ENCODE data around the gene GRK5. TPM values are rescaled to one million over a fixed set of nuclear protein-coding genes. Genes with fewer than 3 reads are reported as not detected.
"Not testable (repeated sequence)": the region's sequence is repeated elsewhere in the genome, so short reads cannot be mapped to it uniquely, and the experiment has no call there.

The GRK5 gene
- total and polyA plus RNA-seq, 9 donors = 18.1 to 29.2 (median 23.8) TPM

- DNase-seq = peak; percentile 50
Measured at GRCh38 chr10:119233821-119234220, 26.4 kb downstream of the GRK5 start.

DNA sequence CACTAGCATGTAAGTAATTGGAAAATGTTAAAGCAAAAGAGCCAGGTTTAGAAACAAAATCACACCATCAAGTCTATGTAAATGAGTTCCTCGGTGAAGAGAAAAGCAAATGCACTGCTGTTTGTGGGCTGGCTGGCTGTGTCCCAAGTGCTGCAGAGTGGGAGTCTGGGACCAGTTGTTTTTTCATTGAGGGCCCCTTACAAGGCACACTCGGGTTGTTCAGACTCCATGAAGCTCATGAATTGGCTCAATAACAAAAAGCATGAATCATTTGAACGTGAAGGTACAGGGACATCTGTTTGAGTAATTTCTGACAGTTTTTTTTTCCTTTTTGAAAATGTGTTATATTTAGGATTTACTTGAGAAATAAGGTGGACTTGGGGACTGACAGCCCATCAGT, 28.0 kb downstream of the GRK5 start:
- peaks cover 42% of the 10 kb centered on the region for H3K4me1 ChIP-seq (ENCODE audit: control insufficient read depth, insufficient read depth, low read length)
- H3K27me3 ChIP-seq (ENCODE audit: control insufficient read depth, insufficient read depth, low read length) = no peaks in the 10 kb centered on the region
- no peak overlapping the region for H3K4me3 ChIP-seq (ENCODE audit: low read length)
- peak; percentile 75 for DNase-seq
- WGBS (ENCODE audit: insufficient coverage) = 7% methylated on average over 3 of the region's 3 CpGs
- peak overlapping the region; percentile 47 for H3K27ac ChIP-seq (ENCODE audit: low read length)
- no peaks in the 10 kb centered on the region for H3K9me3 ChIP-seq (replicated peaks; ENCODE audit: control insufficient read depth, low read depth, low read length)
- H3K36me3 ChIP-seq (ENCODE audit: control insufficient read depth, insufficient read depth, low read length) = no peaks in the 10 kb centered on the region

More at GRCh38 chr10:119233821-119234220, 26.4 kb downstream of the GRK5 start:
- Histone ChIP-seq H3K9me3 (replicated peaks; ENCODE audit: control insufficient read depth, low read depth, low read length) (no peaks in the 10 kb centered on the region), H3K4me3 (ENCODE audit: low read length) (no peak overlapping the region), H3K36me3 (ENCODE audit: control insufficient read depth, insufficient read depth, low read length) (no peaks in the 10 kb centered on the region), H3K4me1 (ENCODE audit: control insufficient read depth, insufficient read depth, low read length) (peaks cover 42% of the 10 kb centered on the region), H3K27me3 (ENCODE audit: control insufficient read depth, insufficient read depth, low read length) (no peaks in the 10 kb centered on the region), H3K27ac (ENCODE audit: low read length) (peak overlapping the region; percentile 10)
- WGBS (ENCODE audit: insufficient coverage) = no CpG with 5 or more reads among the region's 3 CpGs

- Histone ChIP-seq H3K36me3 (ENCODE audit: control insufficient read depth, insufficient read depth, low read length) (no peaks in the 10 kb centered on the region), H3K27ac (ENCODE audit: low read length) (peak overlapping the region; percentile 75), H3K9me3 (replicated peaks; ENCODE audit: control insufficient read depth, low read depth, low read length) (no peaks in the 10 kb centered on the region), H3K4me3 (ENCODE audit: low read length) (no peak overlapping the region), H3K4me1 (ENCODE audit: control insufficient read depth, insufficient read depth, low read length) (peaks cover 42% of the 10 kb centered on the region), H3K27me3 (ENCODE audit: control insufficient read depth, insufficient read depth, low read length) (no peaks in the 10 kb centered on the region)
- WGBS (ENCODE audit: insufficient coverage) = 48% methylated on average over 5 of the region's 8 CpGs
- DNase-seq = peak; percentile 58
Measured at GRCh38 chr10:119237722-119238436, 30.5 kb downstream of the GRK5 start.

DNA sequence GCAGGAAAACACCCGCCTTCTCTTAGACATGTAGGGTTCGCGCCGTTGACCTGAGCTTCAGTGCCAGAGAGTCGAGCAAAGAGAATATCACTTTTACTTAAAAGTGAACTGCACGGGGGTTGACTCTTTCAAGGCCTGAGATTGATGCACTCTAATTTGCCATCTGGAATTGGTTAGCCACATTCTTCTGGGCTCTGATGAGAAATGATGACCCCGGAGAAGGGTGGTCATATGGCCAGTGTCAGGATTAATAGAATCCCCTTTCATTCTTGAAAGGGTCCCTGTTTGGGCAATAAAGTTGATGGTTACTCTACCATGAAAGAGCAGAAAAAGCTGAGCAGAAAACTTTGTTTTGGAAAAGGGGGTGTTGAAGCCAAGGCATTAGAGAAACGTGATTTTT, 31.2 kb downstream of the GRK5 start:
- peak overlapping the region; percentile 75 for H3K27ac ChIP-seq (ENCODE audit: low read length)
- H3K9me3 ChIP-seq (replicated peaks; ENCODE audit: control insufficient read depth, low read depth, low read length) = no peaks in the 10 kb centered on the region
- 19% methylated on average over 5 of the region's 8 CpGs for WGBS (ENCODE audit: insufficient coverage)
- no peaks in the 10 kb centered on the region for H3K36me3 ChIP-seq (ENCODE audit: control insufficient read depth, insufficient read depth, low read length)
- H3K4me3 ChIP-seq (ENCODE audit: low read length) = no peak overlapping the region
- peaks cover 36% of the 10 kb centered on the region for H3K4me1 ChIP-seq (ENCODE audit: control insufficient read depth, insufficient read depth, low read length)
- no peaks in the 10 kb centered on the region for H3K27me3 ChIP-seq (ENCODE audit: control insufficient read depth, insufficient read depth, low read length)
- no peak for DNase-seq

GRCh38 chr10:119239015-119239414, 31.6 kb downstream of the GRK5 start:
- not testable (repeated sequence) for H3K27ac ChIP-seq (ENCODE audit: low read length); DNase-seq; H3K27me3 ChIP-seq (ENCODE audit: control insufficient read depth, insufficient read depth, low read length); H3K4me3 ChIP-seq (ENCODE audit: low read length); H3K36me3 ChIP-seq (ENCODE audit: control insufficient read depth, insufficient read depth, low read length); H3K9me3 ChIP-seq (replicated peaks; ENCODE audit: control insufficient read depth, low read depth, low read length)
- WGBS (ENCODE audit: insufficient coverage) = no CpG with 5 or more reads among the region's 6 CpGs
- H3K4me1 ChIP-seq (ENCODE audit: control insufficient read depth, insufficient read depth, low read length) = peaks cover 33% of the 10 kb centered on the region

DNA sequence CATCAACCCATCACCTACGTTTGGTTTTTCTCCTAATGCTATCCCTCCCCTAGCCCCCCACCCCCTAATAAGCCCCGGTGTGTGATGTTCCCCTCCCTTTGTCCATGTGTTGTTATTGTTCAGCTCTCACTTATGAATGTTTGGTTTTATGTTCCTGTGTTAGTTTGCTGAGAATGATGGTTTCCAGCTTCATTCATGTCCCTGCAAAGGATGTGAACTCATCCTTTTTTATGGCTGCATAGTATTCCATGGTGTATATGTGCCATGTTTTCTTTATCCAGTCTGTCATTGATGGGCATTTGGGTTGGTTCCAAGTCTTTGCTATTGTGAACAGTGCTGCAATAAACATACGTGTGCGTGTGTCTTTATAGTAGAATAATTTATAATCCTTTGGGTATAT, 32.3 kb downstream of the GRK5 start:
- not testable (repeated sequence) for H3K9me3 ChIP-seq (replicated peaks; ENCODE audit: control insufficient read depth, low read depth, low read length); H3K27me3 ChIP-seq (ENCODE audit: control insufficient read depth, insufficient read depth, low read length); DNase-seq; H3K36me3 ChIP-seq (ENCODE audit: control insufficient read depth, insufficient read depth, low read length); H3K4me3 ChIP-seq (ENCODE audit: low read length); H3K27ac ChIP-seq (ENCODE audit: low read length)
- H3K4me1 ChIP-seq (ENCODE audit: control insufficient read depth, insufficient read depth, low read length) = peaks cover 32% of the 10 kb centered on the region
- no CpG with 5 or more reads among the region's 4 CpGs for WGBS (ENCODE audit: insufficient coverage)

DNA sequence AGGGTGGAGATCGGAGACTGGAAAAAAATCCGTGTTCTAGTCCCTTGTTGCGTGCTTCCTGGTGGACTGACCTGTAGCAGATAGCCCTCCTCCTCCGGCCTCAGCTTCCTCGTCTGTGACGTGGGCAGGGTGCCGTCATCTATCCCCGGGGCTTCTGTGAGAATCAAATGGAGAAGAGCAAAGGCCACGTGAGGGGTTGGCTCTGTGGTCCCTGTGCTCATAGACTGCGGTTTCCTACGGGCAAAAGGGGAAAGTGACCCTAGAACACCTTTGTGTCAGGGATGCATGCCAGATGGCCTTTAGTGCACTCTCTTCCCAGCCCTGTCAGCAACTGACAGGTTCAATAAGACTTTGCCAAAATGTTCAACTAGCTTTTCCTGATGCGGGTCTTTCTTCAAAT, 33.7 kb downstream of the GRK5 start:
- H3K4me1 ChIP-seq (ENCODE audit: control insufficient read depth, insufficient read depth, low read length) = peaks cover 19% of the 10 kb centered on the region
- H3K4me3 ChIP-seq (ENCODE audit: low read length) = no peak overlapping the region
- no peaks in the 10 kb centered on the region for H3K36me3 ChIP-seq (ENCODE audit: control insufficient read depth, insufficient read depth, low read length)
- no peak overlapping the region for H3K27ac ChIP-seq (ENCODE audit: low read length)
- no peak for DNase-seq
- WGBS (ENCODE audit: insufficient coverage) = 73% methylated on average over 11 of the region's 12 CpGs
- no peaks in the 10 kb centered on the region for H3K9me3 ChIP-seq (replicated peaks; ENCODE audit: control insufficient read depth, low read depth, low read length)
- no peaks in the 10 kb centered on the region for H3K27me3 ChIP-seq (ENCODE audit: control insufficient read depth, insufficient read depth, low read length)

GRCh38 chr10:119242186-119242585, 34.8 kb downstream of the GRK5 start:
- Histone ChIP-seq H3K27me3 (ENCODE audit: control insufficient read depth, insufficient read depth, low read length) (no peaks in the 10 kb centered on the region), H3K9me3 (replicated peaks; ENCODE audit: control insufficient read depth, low read depth, low read length) (no peaks in the 10 kb centered on the region), H3K27ac (ENCODE audit: low read length) (no peak overlapping the region), H3K36me3 (ENCODE audit: control insufficient read depth, insufficient read depth, low read length) (no peaks in the 10 kb centered on the region), H3K4me3 (ENCODE audit: low read length) (no peak overlapping the region), H3K4me1 (ENCODE audit: control insufficient read depth, insufficient read depth, low read length) (peaks cover 22% of the 10 kb centered on the region)
- DNase-seq = no peak
- WGBS (ENCODE audit: insufficient coverage) = 67% methylated on average over 5 of the region's 7 CpGs

- no peak overlapping the region for H3K4me3 ChIP-seq (ENCODE audit: low read length)
- peaks cover 13% of the 10 kb centered on the region for H3K4me1 ChIP-seq (ENCODE audit: control insufficient read depth, insufficient read depth, low read length)
- no peaks in the 10 kb centered on the region for H3K36me3 ChIP-seq (ENCODE audit: control insufficient read depth, insufficient read depth, low read length)
- no peak for DNase-seq
- H3K27ac ChIP-seq (ENCODE audit: low read length) = no peak overlapping the region
- WGBS (ENCODE audit: insufficient coverage) = 80% methylated on average over 1 of the region's 2 CpGs
- no peaks in the 10 kb centered on the region for H3K27me3 ChIP-seq (ENCODE audit: control insufficient read depth, insufficient read depth, low read length)
- no peaks in the 10 kb centered on the region for H3K9me3 ChIP-seq (replicated peaks; ENCODE audit: control insufficient read depth, low read depth, low read length)
Measured at GRCh38 chr10:119243488-119243887, 36.1 kb downstream of the GRK5 start.

DNA sequence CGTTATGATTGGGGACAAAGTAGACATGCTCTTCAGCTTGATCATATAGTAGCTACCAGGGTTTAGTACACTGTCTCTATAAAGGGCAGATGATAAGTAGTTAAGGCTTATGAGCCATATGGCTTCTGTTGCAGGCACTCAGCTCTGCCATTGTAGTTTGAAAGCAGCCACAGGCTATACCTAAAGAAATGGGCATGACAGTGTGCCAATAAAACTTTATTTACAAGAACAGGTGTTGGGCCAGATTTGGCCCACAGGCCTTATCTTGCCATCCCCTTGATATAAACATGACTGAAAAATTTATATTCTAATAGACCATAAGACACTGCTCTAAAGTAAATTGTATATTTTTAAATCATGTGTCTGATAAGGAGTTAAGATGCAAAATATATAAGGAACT, 36.6 kb downstream of the GRK5 start:
- peaks cover 11% of the 10 kb centered on the region for H3K4me1 ChIP-seq (ENCODE audit: control insufficient read depth, insufficient read depth, low read length)
- no CpG with 5 or more reads among the region's 1 CpG for WGBS (ENCODE audit: insufficient coverage)
- no peak overlapping the region for H3K27ac ChIP-seq (ENCODE audit: low read length)

GRCh38 chr10:119245272-119245671, 37.9 kb downstream of the GRK5 start:
- DNase-seq = no peak
- H3K27ac ChIP-seq (ENCODE audit: low read length) = no peak overlapping the region
- peaks cover 11% of the 10 kb centered on the region for H3K4me1 ChIP-seq (ENCODE audit: control insufficient read depth, insufficient read depth, low read length)

More for the DNA sequence above, 36.6 kb downstream of the GRK5 start:
- no peak for DNase-seq
- no peaks in the 10 kb centered on the region for H3K9me3 ChIP-seq (replicated peaks; ENCODE audit: control insufficient read depth, low read depth, low read length)
- no peaks in the 10 kb centered on the region for H3K36me3 ChIP-seq (ENCODE audit: control insufficient read depth, insufficient read depth, low read length)
- H3K4me3 ChIP-seq (ENCODE audit: low read length) = no peak overlapping the region
- H3K27me3 ChIP-seq (ENCODE audit: control insufficient read depth, insufficient read depth, low read length) = no peaks in the 10 kb centered on the region

More at GRCh38 chr10:119245272-119245671, 37.9 kb downstream of the GRK5 start:
- Histone ChIP-seq H3K4me3 (ENCODE audit: low read length) (no peak overlapping the region), H3K27me3 (ENCODE audit: control insufficient read depth, insufficient read depth, low read length) (no peaks in the 10 kb centered on the region), H3K9me3 (replicated peaks; ENCODE audit: control insufficient read depth, low read depth, low read length) (no peaks in the 10 kb centered on the region), H3K36me3 (ENCODE audit: control insufficient read depth, insufficient read depth, low read length) (no peaks in the 10 kb centered on the region)
- WGBS (ENCODE audit: insufficient coverage) = no CpG with 5 or more reads among the region's 5 CpGs

Data from muscle of leg (tissue), 11 donors.